ENCODE measurements around the gene HAT1.

DNA sequence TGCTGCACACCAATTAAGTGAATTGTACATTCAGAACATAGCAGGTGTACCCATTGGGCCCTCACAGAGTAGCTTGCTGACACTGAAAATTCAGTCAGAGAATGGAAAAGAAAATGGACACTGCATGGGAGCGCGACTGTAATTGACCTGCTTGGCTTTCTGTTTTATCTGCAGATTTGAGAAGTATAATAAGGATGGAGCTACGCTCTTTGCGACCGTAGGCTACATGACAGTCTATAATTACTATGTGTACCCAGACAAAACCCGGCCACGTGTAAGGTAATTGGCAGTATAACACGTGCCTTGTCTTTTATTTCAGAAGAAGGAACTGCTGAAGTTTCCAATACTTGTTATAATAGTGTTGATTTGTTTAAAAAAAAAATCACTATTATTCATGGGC lies 44.0 kb downstream of the HAT1 start:
- TF ChIP-seq, protein P1, sequence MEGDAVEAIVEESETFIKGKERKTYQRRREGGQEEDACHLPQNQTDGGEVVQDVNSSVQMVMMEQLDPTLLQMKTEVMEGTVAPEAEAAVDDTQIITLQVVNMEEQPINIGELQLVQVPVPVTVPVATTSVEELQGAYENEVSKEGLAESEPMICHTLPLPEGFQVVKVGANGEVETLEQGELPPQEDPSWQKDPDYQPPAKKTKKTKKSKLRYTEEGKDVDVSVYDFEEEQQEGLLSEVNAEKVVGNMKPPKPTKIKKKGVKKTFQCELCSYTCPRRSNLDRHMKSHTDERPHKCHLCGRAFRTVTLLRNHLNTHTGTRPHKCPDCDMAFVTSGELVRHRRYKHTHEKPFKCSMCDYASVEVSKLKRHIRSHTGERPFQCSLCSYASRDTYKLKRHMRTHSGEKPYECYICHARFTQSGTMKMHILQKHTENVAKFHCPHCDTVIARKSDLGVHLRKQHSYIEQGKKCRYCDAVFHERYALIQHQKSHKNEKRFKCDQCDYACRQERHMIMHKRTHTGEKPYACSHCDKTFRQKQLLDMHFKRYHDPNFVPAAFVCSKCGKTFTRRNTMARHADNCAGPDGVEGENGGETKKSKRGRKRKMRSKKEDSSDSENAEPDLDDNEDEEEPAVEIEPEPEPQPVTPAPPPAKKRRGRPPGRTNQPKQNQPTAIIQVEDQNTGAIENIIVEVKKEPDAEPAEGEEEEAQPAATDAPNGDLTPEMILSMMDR (conservative IDR thresholded peaks at IDR 0.05; ENCODE audit: low read depth, low read length), result no peak
- no peak for TF ChIP-seq EZH2 (IDR thresholded peaks at IDR 0.05; ENCODE audit: low read length, unreplicated experiment)

Measured in PC-3 (cell line).